ENCODE measurements around the gene HCRTR1. TPM values are rescaled to one million over a fixed set of nuclear protein-coding genes. Genes with fewer than 3 reads are reported as not detected.
A peak's percentile ranks its signal among the peaks of the same experiment; 100 is the strongest.

HCRTR1 gene
- total and polyA plus RNA-seq, 8 donors, result 0.14 to 0.52 (median 0.19) TPM; not detected in 5

DNA sequence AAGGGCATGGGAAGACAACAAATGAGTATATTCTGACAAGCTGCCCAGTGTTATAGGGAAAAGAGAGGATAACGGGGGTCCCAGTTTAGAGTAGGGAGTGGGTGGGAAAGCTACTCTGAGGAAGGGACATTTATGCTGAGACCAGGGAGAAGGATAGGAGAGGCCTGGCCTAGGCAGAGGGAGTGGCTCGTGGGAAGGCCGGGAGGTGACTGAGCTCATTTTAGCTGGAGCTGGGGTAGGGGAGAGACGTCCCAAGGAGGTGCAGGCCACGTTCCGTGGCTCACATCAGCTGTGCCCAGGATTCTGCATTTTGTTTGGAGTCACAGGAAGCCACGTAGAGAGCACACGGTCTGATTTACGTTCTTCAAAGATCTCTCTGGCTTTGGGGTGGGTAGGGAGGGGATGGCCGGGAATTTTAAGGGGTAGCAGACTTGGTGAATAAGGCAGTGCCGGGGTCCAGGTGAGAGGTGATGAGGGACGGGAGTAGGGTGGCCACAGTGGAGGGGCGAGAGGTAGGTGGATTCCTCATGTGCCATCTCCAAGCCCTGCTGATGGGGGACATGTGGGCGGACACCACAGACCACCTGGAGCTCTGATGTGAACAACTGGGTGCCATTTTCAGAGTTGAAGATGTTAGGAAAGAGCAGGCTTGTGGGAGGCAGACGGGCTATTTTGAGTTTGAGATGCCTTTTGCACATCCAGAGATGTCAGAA is 36.4 kb upstream of the HCRTR1 start:
- H3K36me3 ChIP-seq, result no peaks in the 10 kb centered on the region
- TF ChIP-seq, protein P1, sequence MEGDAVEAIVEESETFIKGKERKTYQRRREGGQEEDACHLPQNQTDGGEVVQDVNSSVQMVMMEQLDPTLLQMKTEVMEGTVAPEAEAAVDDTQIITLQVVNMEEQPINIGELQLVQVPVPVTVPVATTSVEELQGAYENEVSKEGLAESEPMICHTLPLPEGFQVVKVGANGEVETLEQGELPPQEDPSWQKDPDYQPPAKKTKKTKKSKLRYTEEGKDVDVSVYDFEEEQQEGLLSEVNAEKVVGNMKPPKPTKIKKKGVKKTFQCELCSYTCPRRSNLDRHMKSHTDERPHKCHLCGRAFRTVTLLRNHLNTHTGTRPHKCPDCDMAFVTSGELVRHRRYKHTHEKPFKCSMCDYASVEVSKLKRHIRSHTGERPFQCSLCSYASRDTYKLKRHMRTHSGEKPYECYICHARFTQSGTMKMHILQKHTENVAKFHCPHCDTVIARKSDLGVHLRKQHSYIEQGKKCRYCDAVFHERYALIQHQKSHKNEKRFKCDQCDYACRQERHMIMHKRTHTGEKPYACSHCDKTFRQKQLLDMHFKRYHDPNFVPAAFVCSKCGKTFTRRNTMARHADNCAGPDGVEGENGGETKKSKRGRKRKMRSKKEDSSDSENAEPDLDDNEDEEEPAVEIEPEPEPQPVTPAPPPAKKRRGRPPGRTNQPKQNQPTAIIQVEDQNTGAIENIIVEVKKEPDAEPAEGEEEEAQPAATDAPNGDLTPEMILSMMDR (IDR thresholded peaks at IDR 0.05), result no peak
- no peak overlapping the region for H3K4me3 ChIP-seq
- DNase-seq (no peak), ATAC-seq (no peak), FAIRE-seq (no peak)
- 78 to 87% methylated on average over 15 of the region's 15 CpGs for WGBS, 2 donors
- H3K4me1 ChIP-seq, result peaks cover 6 to 14% (median 12%) of the 10 kb centered on the region in 3 donors
- H3K27ac ChIP-seq, result peak overlapping the region in 1 of 4 donors; percentile 8
- intact Hi-C loops (cut with DNase I), result no loop called here
- no peaks in the 10 kb centered on the region for H3K9me3 ChIP-seq
- H3K27me3 ChIP-seq, result no peaks in the 10 kb centered on the region

DNA sequence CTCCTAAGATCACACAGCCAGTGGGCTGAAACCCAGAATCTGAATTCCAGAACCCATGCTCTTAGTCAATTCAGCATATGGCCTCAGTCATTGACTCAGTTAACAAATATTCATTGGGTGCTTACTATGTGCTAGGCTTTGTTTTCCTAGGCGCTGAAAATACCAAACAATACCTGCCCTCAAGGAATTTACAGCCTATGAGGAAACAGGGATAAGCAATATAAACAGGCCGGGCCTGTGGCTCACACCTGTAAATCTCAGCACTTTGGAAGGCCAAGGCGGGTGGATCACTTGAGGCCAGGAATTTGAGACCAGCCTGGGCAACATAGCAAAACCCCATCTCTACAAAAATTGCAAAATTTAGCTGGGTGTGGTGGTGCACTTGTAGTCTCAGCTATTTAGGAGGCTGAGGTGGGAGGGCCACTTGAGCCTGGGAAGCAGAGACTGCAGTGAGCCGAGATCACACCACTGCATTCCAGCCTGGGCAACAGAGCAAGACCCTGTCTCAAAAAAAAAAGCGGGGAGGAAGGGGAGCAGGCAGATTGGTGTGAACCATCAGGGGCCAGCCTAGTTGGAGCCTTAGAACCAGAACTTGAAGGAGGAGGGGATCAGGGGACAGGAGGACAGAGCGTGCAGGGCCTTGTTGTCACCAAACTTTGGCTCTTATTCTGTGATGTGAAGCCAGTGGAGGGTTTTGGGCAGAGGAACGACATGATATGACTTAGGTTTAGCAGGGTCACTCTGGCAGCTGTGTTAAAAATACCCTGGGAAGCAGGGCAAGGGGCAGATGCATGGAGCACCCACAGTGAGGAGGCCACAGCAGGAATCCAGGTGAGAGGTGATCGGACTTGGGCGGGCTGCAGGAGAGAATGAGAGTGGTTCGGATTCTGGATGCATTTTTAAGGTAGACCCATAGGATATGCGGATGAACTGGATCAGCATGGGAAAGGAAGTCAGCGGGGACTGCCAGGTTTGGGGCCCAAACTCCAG is 35.4 kb upstream of the HCRTR1 start:
- 84 to 85% methylated on average over 12 of the region's 12 CpGs for WGBS, 2 donors
- FAIRE-seq (no peak), ATAC-seq (no peak), DNase-seq (no peak)
- Histone ChIP-seq H3K9me3 (no peaks in the 10 kb centered on the region), H3K27ac (no peak overlapping the region), H3K4me1 (peaks cover 6 to 14% (median 12%) of the 10 kb centered on the region in 3 donors), H3K36me3 (no peaks in the 10 kb centered on the region), H3K27me3 (no peaks in the 10 kb centered on the region), H3K4me3 (no peak overlapping the region)
- TF ChIP-seq, protein P1 (IDR thresholded peaks at IDR 0.05), result no peak
- intact Hi-C loops (cut with DNase I), result no loop called here

DNA sequence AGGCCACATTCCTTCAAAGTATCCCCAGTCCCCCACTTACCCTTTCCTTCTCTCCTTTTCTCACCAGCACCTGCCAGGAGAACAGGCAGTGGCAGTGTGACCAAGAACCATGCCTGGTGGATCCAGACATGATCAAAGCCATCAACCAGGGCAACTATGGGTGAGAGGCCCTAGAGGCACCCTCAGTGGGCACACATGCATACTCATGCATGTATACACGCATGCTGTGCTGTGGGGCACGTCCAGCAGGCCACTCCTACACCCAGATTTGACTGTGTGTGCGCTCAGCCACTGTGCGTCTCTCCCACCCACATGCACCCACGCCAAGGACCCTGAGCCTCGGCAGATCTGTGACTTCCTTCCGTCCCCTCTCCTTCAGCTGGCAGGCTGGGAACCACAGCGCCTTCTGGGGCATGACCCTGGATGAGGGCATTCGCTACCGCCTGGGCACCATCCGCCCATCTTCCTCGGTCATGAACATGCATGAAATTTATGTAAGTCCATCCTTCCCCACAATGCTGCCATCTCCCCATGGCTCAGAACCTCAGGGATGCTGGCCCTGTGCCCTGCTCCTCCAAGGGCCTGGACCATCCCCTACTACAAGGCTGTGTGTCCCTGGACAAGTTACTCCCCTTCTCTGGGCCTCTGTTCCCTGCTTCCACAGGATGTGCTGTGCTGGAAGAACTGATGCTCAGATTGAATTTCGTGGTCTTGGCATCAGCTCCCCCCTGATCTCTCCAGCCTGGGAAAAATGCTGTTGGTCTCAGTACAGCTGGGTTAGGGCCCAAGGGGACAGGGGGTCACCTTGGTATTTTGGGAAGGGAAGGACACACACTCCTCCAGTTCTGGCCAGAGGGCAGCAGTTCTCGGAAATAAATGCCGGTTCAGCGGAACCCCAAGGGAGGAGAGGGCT is 34.2 kb upstream of the HCRTR1 start:
- Histone ChIP-seq H3K36me3 (no peaks in the 10 kb centered on the region), H3K27ac (peak overlapping the region in 3 of 4 donors; percentile 3 to 39 (median 10)), H3K4me1 (peaks cover 17 to 24% (median 23%) of the 10 kb centered on the region in 3 donors), H3K9me3 (no peaks in the 10 kb centered on the region), H3K27me3 (no peaks in the 10 kb centered on the region), H3K4me3 (no peak overlapping the region)
- DNase-seq (no peak), ATAC-seq (no peak), FAIRE-seq (no peak)
- WGBS, 2 donors, result 85 to 88% methylated on average over 16 of the region's 16 CpGs
- TF ChIP-seq, protein P1 (IDR thresholded peaks at IDR 0.05), result no peak
- intact Hi-C loops (cut with DNase I), result no loop called here

DNA sequence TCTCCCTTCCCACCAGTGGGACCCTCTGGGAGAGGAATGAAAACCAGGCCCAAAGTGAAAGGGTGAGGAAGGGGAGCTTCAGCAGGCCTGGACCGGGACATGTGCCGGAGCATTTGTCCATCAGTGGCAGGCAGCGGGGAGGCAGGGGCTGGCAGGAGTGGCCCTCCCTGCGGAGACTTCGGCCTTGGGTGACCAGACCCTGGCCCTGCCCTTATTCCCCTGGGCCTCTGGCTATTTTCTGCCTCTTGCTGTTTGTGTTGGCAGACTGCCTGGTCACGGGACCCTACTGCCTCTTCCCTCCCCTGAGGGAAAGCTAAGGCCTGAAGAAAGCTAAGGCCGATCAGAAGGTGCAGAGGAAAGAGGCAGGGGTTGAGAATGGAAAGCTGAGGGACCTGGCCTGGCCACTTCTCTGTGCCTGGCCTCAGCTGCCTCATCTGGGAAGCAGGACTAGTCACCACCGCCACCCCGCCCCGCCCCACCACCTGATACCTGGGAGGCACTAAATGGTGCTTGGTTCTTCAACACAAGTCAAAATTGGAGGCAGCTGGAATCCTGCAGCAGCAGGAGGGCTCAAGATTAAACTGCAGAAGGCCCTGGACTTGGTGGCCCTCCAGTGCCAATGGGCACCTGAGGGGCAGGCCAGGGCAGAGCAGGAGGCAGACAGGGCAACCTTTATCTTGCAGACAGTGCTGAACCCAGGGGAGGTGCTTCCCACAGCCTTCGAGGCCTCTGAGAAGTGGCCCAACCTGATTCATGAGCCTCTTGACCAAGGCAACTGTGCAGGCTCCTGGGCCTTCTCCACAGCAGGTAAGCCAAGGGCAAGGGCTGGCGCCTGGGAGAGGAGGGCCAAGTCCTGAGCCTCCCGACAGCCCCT is 33.3 kb upstream of the HCRTR1 start:
- FAIRE-seq, result no peak

More for the DNA sequence above, 33.3 kb upstream of the HCRTR1 start:
- intact Hi-C loops (cut with DNase I), result no loop called here
- Histone ChIP-seq H3K4me3 (no peak overlapping the region), H3K36me3 (no peaks in the 10 kb centered on the region), H3K4me1 (peaks cover 19 to 26% (median 24%) of the 10 kb centered on the region in 3 donors), H3K9me3 (no peaks in the 10 kb centered on the region), H3K27me3 (no peaks in the 10 kb centered on the region), H3K27ac (peak overlapping the region in 3 of 4 donors; percentile 3 to 39 (median 10))
- TF ChIP-seq, protein P1 (IDR thresholded peaks at IDR 0.05), result no peak
- DNase-seq (peak; percentile 74 to 91 (median 82)), ATAC-seq (peak; percentile 56 to 79 (median 73))
- 39 to 47% methylated on average over 13 of the region's 13 CpGs for WGBS, 2 donors

Data from pancreas (tissue), 10 donors.